Cardiac muscle cell (in vitro differentiated cells and primary cell): ENCODE data around the gene ATXN2. TPM values are rescaled to one million over a fixed set of nuclear protein-coding genes. Genes with fewer than 3 reads are reported as not detected.

Source experiments
- DNase-seq, 2 donors: peaks; one replicate each; pipeline versions ENCODE4 v3.0.0 to v3.0.0-alpha.2; 2010 to 2017; ENCODE audit warnings: low read depth in 1 of 2, low spot score in 1 of 2
- H3K27ac ChIP-seq: fragments of 200-600 bp; sonication (generic); 2 replicates; pipeline ENCODE4 v1.5.1; 2016
- H3K27me3 ChIP-seq: fragments of 200-600 bp; sonication (generic); 2 replicates; pipeline ENCODE4 v1.6.0; 2016; ENCODE audit warnings: control low read depth
- H3K36me3 ChIP-seq: fragments of 200-600 bp; sonication (generic); 2 replicates; pipeline ENCODE4 v1.5.1; 2016; ENCODE audit warnings: control low read depth
- H3K4me1 ChIP-seq: fragments of 200-600 bp; sonication (generic); 2 replicates; pipeline ENCODE4 v1.8.1; 2017; ENCODE audit warnings: low read depth, mild to moderate bottlenecking, mixed run types
- H3K4me3 ChIP-seq: fragments of 200-600 bp; sonication (generic); 2 replicates; pipeline ENCODE4 v1.5.1; 2016; ENCODE audit warnings: mild to moderate bottlenecking
- H3K9me3 ChIP-seq: fragments of 200-600 bp; sonication (generic); 2 replicates; pipeline ENCODE4 v1.5.1; 2017; ENCODE audit warnings: low read depth, mild to moderate bottlenecking, control low read depth
- polyA plus RNA-seq: library from polyadenylated mRNA; unstranded; fragments of >200 nt; fragmentation: Nextera tagmentation; extraction: Ambion mirVana; gene quantifications from 2 replicates; pipeline ENCODE4 v1.2.1, GENCODE V29; 2016
- total RNA-seq: library from RNA; depleted of rRNA; stranded (reverse); fragments of >200 nt; gene quantifications from 2 replicates; pipeline ENCODE4 v1.2.3, GENCODE V29; 2016
- TF ChIP-seq, protein P1 (sequence below): IDR thresholded peaks from 2 replicates; pipeline ENCODE4 v1.5.1; 2012; ENCODE audit warnings: low read depth, mild to moderate bottlenecking, low read length

The ATXN2 gene
- total and polyA plus RNA-seq, 2 experiments from 2014 or later = 29.5 to 52.7 TPM

GRCh38 chr12:111581434-111582132, 17.5 kb downstream of the ATXN2 start:
- Histone ChIP-seq H3K36me3 (no peaks in the 10 kb centered on the region), H3K27ac (no peak overlapping the region), H3K9me3 (no peaks in the 10 kb centered on the region), H3K4me3 (no peak overlapping the region), H3K4me1 (no peaks in the 10 kb centered on the region), H3K27me3 (no peaks in the 10 kb centered on the region)
- TF ChIP-seq, protein P1, sequence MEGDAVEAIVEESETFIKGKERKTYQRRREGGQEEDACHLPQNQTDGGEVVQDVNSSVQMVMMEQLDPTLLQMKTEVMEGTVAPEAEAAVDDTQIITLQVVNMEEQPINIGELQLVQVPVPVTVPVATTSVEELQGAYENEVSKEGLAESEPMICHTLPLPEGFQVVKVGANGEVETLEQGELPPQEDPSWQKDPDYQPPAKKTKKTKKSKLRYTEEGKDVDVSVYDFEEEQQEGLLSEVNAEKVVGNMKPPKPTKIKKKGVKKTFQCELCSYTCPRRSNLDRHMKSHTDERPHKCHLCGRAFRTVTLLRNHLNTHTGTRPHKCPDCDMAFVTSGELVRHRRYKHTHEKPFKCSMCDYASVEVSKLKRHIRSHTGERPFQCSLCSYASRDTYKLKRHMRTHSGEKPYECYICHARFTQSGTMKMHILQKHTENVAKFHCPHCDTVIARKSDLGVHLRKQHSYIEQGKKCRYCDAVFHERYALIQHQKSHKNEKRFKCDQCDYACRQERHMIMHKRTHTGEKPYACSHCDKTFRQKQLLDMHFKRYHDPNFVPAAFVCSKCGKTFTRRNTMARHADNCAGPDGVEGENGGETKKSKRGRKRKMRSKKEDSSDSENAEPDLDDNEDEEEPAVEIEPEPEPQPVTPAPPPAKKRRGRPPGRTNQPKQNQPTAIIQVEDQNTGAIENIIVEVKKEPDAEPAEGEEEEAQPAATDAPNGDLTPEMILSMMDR = no peak
- DNase-seq = no peak

DNA sequence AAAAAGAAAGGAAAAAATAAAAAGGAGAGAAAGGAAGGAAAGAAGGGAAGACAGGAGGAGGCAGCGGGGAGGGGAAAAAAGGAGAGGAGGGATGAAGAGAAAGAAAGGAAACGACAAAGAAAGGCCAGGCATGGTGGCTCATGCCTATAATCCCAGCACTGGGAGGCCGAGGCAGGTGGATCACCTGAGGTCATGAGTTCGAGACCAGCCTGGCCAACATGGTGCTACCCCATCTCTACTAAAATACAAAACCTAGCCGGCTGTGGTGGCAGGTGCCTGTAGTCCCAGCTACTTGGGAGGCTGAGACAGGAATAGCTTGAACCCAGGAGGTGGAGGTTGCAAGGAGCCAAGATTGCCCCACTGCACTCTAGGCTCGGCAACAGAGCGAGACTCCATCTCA, 18.4 kb downstream of the ATXN2 start:
- H3K4me3 ChIP-seq = no peak overlapping the region
- no peak for DNase-seq
- no peaks in the 10 kb centered on the region for H3K9me3 ChIP-seq
- no peaks in the 10 kb centered on the region for H3K27me3 ChIP-seq
- TF ChIP-seq, protein P1 = no peak
- no peak overlapping the region for H3K27ac ChIP-seq
- no peaks in the 10 kb centered on the region for H3K4me1 ChIP-seq
- H3K36me3 ChIP-seq = no peaks in the 10 kb centered on the region

- H3K36me3 ChIP-seq = no peaks in the 10 kb centered on the region
- no peaks in the 10 kb centered on the region for H3K9me3 ChIP-seq
- no peak for DNase-seq
- H3K27ac ChIP-seq = no peak overlapping the region
- TF ChIP-seq, protein P1 = no peak
- H3K4me1 ChIP-seq = no peaks in the 10 kb centered on the region
- no peak overlapping the region for H3K4me3 ChIP-seq
- H3K27me3 ChIP-seq = no peaks in the 10 kb centered on the region
Observed at GRCh38 chr12:111580119-111580425, 19.0 kb downstream of the ATXN2 start.

DNA sequence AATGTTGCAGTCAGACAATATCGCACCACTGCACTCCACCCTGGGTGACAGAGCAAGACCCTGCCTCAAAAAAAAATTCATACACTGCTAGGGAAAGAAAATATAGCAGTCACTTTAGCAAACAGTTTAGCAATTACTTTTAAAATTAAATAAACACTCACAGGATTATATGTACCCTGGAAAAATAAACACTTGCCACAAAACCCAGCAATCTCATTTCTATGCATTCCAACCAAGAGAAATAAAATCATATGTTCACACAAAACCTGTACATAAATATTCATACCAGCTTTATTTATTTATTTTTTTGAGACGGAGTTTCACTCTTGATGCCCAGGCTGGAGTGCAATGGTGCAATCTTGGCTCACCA, 20.2 kb downstream of the ATXN2 start:
- no peak overlapping the region for H3K27ac ChIP-seq
- DNase-seq = no peak
- TF ChIP-seq, protein P1 = no peak
- no peak overlapping the region for H3K4me3 ChIP-seq
- peaks cover 10% of the 10 kb centered on the region for H3K4me1 ChIP-seq
- H3K27me3 ChIP-seq = no peaks in the 10 kb centered on the region
- H3K36me3 ChIP-seq = no peaks in the 10 kb centered on the region
- H3K9me3 ChIP-seq = no peaks in the 10 kb centered on the region

DNA sequence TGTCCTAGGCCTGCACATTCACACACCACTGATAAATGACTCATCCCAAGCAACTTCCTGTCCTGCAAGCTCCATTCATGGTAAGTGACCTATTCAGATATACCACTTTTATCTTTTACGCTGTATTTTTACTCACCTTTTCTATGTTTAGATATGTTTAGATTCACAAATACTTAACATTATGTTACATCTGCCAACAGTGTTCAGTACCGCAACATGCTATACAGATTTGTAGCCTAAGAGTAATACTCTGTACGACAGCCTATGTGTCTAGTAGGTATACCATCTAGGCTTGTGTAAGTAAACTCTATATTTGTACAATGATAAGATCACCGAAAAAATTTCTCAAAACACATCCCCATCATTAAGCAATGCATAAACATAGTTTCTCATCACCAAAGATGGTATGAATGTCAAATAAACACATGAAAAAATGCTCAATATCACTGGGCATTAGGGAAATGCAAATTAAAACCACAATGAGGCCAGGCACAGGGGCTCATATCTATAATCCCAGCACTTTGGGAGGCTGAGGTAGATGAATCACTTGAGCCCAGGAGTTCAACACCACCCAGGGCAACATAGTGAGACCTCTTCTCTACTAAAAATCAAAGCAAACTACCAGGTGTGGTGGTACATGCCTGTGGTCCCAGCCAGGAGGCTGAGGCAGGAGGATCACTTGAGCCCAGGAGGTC, 20.7 kb downstream of the ATXN2 start:
- TF ChIP-seq, protein P1 = no peak
- H3K27ac ChIP-seq = no peak overlapping the region
- H3K27me3 ChIP-seq = no peaks in the 10 kb centered on the region
- DNase-seq = peak in 1 of 2 donors; percentile 67
- H3K4me3 ChIP-seq = no peak overlapping the region
- no peaks in the 10 kb centered on the region for H3K36me3 ChIP-seq
- no peaks in the 10 kb centered on the region for H3K9me3 ChIP-seq
- peaks cover 14% of the 10 kb centered on the region for H3K4me1 ChIP-seq
